ENCODE data around the gene NOL7.

DNA sequence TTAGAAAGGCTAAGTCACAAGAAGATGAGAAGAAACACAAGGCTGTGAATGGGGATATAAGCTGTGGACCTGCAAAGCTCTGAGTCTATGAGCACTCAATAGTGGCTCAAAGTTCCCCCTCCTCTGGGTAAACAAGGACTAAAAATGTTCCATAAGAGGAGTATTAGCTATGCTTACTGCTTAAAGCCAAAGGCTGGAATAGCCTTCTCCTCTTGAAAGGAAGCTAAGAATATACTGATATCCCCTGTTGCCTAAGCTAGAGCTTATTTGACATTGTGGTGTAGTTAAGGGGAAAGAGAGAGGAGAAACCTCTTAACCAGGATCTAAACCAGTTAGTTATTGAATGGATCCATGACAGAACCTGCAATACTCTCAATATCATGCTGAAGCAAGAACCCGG, 45.8 kb downstream of the NOL7 start:
- TF ChIP-seq TAF1 (IDR thresholded peaks at IDR 0.05; ENCODE audit: borderline replicate concordance, insufficient read depth, low read length) (no peak), POLR2AphosphoS5 (IDR thresholded peaks at IDR 0.05; ENCODE audit: low read depth, low read length) (no peak)
- TF ChIP-seq, protein P1, sequence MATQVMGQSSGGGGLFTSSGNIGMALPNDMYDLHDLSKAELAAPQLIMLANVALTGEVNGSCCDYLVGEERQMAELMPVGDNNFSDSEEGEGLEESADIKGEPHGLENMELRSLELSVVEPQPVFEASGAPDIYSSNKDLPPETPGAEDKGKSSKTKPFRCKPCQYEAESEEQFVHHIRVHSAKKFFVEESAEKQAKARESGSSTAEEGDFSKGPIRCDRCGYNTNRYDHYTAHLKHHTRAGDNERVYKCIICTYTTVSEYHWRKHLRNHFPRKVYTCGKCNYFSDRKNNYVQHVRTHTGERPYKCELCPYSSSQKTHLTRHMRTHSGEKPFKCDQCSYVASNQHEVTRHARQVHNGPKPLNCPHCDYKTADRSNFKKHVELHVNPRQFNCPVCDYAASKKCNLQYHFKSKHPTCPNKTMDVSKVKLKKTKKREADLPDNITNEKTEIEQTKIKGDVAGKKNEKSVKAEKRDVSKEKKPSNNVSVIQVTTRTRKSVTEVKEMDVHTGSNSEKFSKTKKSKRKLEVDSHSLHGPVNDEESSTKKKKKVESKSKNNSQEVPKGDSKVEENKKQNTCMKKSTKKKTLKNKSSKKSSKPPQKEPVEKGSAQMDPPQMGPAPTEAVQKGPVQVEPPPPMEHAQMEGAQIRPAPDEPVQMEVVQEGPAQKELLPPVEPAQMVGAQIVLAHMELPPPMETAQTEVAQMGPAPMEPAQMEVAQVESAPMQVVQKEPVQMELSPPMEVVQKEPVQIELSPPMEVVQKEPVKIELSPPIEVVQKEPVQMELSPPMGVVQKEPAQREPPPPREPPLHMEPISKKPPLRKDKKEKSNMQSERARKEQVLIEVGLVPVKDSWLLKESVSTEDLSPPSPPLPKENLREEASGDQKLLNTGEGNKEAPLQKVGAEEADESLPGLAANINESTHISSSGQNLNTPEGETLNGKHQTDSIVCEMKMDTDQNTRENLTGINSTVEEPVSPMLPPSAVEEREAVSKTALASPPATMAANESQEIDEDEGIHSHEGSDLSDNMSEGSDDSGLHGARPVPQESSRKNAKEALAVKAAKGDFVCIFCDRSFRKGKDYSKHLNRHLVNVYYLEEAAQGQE (IDR thresholded peaks at IDR 0.05; ENCODE audit: insufficient read depth in 1 of 2, low read depth in 2 of 2, low read length in 2 of 2): no peak

Data from PFSK-1 (cell line).